ENCODE results near the gene PHF12. TPM values are rescaled to one million over a fixed set of nuclear protein-coding genes. Genes with fewer than 3 reads are reported as not detected.

PHF12 gene
- total and polyA plus RNA-seq, 2 of the 13 experiments (the other 11 are each of a cell fraction or from before 2014, with no cell fraction given), result 9.8 to 17.1 TPM

GRCh38 chr17:28864991-28865849, 86.1 kb downstream of the PHF12 start (continued):
- TF ChIP-seq ZNF143 (CRISPR knock-in tag; IDR thresholded peaks at IDR 0.05), result no peak
- TF ChIP-seq MXD3 (CRISPR knock-in tag; IDR thresholded peaks at IDR 0.05), result no peak
- TF ChIP-seq MAFF (IDR thresholded peaks at IDR 0.05; ENCODE audit: low read depth, low read length), result no peak
- TF ChIP-seq ZNF407 (CRISPR knock-in tag; IDR thresholded peaks at IDR 0.05; ENCODE audit: not compliant biosample characterization), result no peak
- TF ChIP-seq ZNF10 (CRISPR knock-in tag; IDR thresholded peaks at IDR 0.05; ENCODE audit: borderline replicate concordance, low read depth), result no peak
- TF ChIP-seq ZFYVE20 (CRISPR knock-in tag; IDR thresholded peaks at IDR 0.05; ENCODE audit: borderline replicate concordance, low read depth), result no peak
- TF ChIP-seq ZNF687 (CRISPR knock-in tag; IDR thresholded peaks at IDR 0.05), result peak; percentile 60
- TF ChIP-seq, protein P1, sequence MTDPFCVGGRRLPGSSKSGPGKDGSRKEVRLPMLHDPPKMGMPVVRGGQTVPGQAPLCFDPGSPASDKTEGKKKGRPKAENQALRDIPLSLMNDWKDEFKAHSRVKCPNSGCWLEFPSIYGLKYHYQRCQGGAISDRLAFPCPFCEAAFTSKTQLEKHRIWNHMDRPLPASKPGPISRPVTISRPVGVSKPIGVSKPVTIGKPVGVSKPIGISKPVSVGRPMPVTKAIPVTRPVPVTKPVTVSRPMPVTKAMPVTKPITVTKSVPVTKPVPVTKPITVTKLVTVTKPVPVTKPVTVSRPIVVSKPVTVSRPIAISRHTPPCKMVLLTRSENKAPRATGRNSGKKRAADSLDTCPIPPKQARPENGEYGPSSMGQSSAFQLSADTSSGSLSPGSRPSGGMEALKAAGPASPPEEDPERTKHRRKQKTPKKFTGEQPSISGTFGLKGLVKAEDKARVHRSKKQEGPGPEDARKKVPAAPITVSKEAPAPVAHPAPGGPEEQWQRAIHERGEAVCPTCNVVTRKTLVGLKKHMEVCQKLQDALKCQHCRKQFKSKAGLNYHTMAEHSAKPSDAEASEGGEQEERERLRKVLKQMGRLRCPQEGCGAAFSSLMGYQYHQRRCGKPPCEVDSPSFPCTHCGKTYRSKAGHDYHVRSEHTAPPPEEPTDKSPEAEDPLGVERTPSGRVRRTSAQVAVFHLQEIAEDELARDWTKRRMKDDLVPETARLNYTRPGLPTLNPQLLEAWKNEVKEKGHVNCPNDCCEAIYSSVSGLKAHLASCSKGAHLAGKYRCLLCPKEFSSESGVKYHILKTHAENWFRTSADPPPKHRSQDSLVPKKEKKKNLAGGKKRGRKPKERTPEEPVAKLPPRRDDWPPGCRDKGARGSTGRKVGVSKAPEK (CRISPR knock-in tag; IDR thresholded peaks at IDR 0.05; ENCODE audit: borderline replicate concordance), result 0 out of 2 replicates have a peak, but pooled peaks have one; percentile 28
- peak; percentile 42; the same call in 1 of the 2 replicates for TF ChIP-seq ZBTB7B (CRISPR knock-in tag; IDR thresholded peaks at IDR 0.05)
- TF ChIP-seq MAX (IDR thresholded peaks at IDR 0.05), result peak; percentile 40; the same call in 1 of the 2 replicates
